Kidney (tissue), 14 donors: ENCODE results near the gene ACKR3. TPM values are rescaled to one million over a fixed set of nuclear protein-coding genes. Genes with fewer than 3 reads are reported as not detected.

Source experiments
- DNase-seq, 5 donors: peaks; one replicate each; pipeline ENCODE4 v3.0.0-alpha.2; 2013 to 2020
- FAIRE-seq: peaks from 2 replicates; lab custom pipeline; 2012; peaks lifted over from hg19 to GRCh38; lab: Jason Lieb, UNC
- H3K27ac ChIP-seq, 2 donors: one replicate each; pipeline ENCODE4 v1.7.0; 2013; ENCODE audit warnings: low read depth in 2 of 2, low read length in 2 of 2, inconsistent platforms in 1 of 2
- H3K27me3 ChIP-seq: one replicate; pipeline ENCODE4 v1.7.1; 2013; ENCODE audit warnings: low read length, inconsistent platforms; ENCODE audit not compliant: control insufficient read depth, insufficient read depth
- H3K36me3 ChIP-seq, 3 donors: one replicate each; pipeline versions ENCODE4 v1.7.0 to v1.7.1; 2013; ENCODE audit warnings: low read length in 3 of 3, control low read depth in 1 of 3, inconsistent platforms in 1 of 3; ENCODE audit not compliant: insufficient read depth in 3 of 3, control insufficient read depth in 2 of 3
- H3K4me1 ChIP-seq, 3 donors: one replicate each; pipeline versions ENCODE4 v1.7.0 to v1.7.1; 2013; ENCODE audit warnings: low read length in 3 of 3, inconsistent platforms in 1 of 3, low read depth in 1 of 3; ENCODE audit not compliant: control insufficient read depth in 2 of 3, insufficient read depth in 2 of 3
- H3K4me3 ChIP-seq, 3 donors: one replicate each; pipeline versions ENCODE4 v1.7.0 to v1.8.1; 2013; ENCODE audit warnings: low read length in 3 of 3, control low read depth in 1 of 3, inconsistent platforms in 1 of 3
- H3K9ac ChIP-seq, 3 donors: one replicate each; pipeline versions ENCODE4 v1.7.0 to v1.7.1; 2013; ENCODE audit warnings: low read length in 3 of 3, control low read depth in 1 of 3, inconsistent platforms in 1 of 3
- H3K9me3 ChIP-seq, 3 donors: one replicate each; pipeline versions ENCODE4 v1.7.0 to v1.7.1; 2013; ENCODE audit warnings: low read length in 3 of 3, control low read depth in 1 of 3, inconsistent platforms in 1 of 3; ENCODE audit not compliant: control insufficient read depth in 2 of 3, insufficient read depth in 1 of 3
- CTCF ChIP-seq: IDR thresholded peaks from 3 replicates; pipeline ENCODE4 v1.5.1; 2012; ENCODE audit warnings: mild to moderate bottlenecking, moderate library complexity, borderline replicate concordance; ENCODE audit not compliant: insufficient read depth; ENCODE audit errors: extremely low read depth
- intact Hi-C: fragments of 100-400 bp; cut with DNase I; formaldehyde crosslinking; loops from one replicate; pipeline ENCODE4 v1.11.1; 2022
- polyA plus RNA-seq: library from polyadenylated mRNA; stranded (reverse); fragments of 350-450 nt; fragmentation: Illumina TruSeq; extraction: RNeasy Lipid Tissue Mini Kit (QIAGEN cat#74804); gene quantifications from one replicate; pipeline ENCODE4 v1.2.3, GENCODE V29; 2014; ENCODE audit warnings: low read depth, low replicate concordance; ENCODE audit not compliant: insufficient read depth
- total RNA-seq: library from RNA; stranded (reverse); fragmentation: NEBNext Ultra II Directional; extraction: Animal tissue kit (Norgen Biotek cat#: 25700); gene quantifications from one replicate; pipeline ENCODE4 v1.2.1, GENCODE V29; 2021
- donor health status: control.
- donor health status: control.
- donor health status: control.
- donor health status: control.
- donor health status: control.
- donor health status: DM: yes; HTN: yes; CAD: no.
- donor health status: Normal renal cell carcinoma (clear cell type).

ACKR3 gene
- total and polyA plus RNA-seq, 2 donors from 2014 or later = 6.9 to 8.7 TPM

GRCh38 chr2:236558993-236559978 is 10.3 kb upstream of the ACKR3 start:
- no peak for FAIRE-seq
- no peaks in the 10 kb centered on the region for H3K27me3 ChIP-seq
- intact Hi-C loops = no loop called here
- H3K9me3 ChIP-seq = peaks cover 0 to 4% (median 0%) of the 10 kb centered on the region in 3 donors
- no peak overlapping the region for H3K9ac ChIP-seq
- H3K4me3 ChIP-seq = no peak overlapping the region
- no peak for DNase-seq
- H3K4me1 ChIP-seq = no peaks in the 10 kb centered on the region
- no peaks in the 10 kb centered on the region for H3K36me3 ChIP-seq
- no peak for TF ChIP-seq CTCF
- H3K27ac ChIP-seq = no peak overlapping the region

- intact Hi-C loops = no loop called here
- DNase-seq (no peak), FAIRE-seq (peak; percentile 17)
- Histone ChIP-seq H3K27ac (no peak overlapping the region), H3K4me1 (peaks cover 0 to 5% (median 0%) of the 10 kb centered on the region in 3 donors), H3K27me3 (no peaks in the 10 kb centered on the region), H3K36me3 (no peaks in the 10 kb centered on the region), H3K9me3 (no peaks in the 10 kb centered on the region), H3K4me3 (no peak overlapping the region), H3K9ac (no peak overlapping the region)
- TF ChIP-seq CTCF = no peak
Observed at GRCh38 chr2:236561874-236562273, 7.8 kb upstream of the ACKR3 start.

DNA sequence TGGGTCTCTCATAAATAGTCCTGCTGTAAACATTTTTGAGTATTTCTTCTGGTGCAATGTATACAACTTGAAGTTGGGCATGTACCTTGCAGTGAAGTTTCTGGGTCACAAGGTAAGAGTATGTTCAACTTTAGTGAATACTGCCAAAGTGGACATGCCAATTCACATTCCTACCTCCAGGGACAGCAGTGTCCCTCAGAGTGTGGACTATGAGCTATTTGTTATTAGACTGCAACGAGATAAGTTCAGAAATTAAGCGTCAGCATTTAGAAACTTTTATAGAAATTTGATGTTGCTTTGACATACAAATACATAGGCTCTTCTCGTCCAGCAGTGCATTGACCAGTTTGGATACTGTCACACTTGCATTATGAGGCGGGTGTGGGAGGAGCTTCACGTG is 7.2 kb upstream of the ACKR3 start:
- no peak overlapping the region for H3K27ac ChIP-seq
- H3K4me1 ChIP-seq = peaks cover 0 to 8% (median 0%) of the 10 kb centered on the region in 3 donors
- intact Hi-C loops = no loop called here
- H3K9me3 ChIP-seq = no peaks in the 10 kb centered on the region
- H3K36me3 ChIP-seq = no peaks in the 10 kb centered on the region
- TF ChIP-seq CTCF = peak; percentile 85
- no peak overlapping the region for H3K4me3 ChIP-seq
- peak in 2 of 5 donors; percentile 20 to 55 for DNase-seq
- no peak overlapping the region for H3K9ac ChIP-seq
- peak; percentile 15 for FAIRE-seq
- no peaks in the 10 kb centered on the region for H3K27me3 ChIP-seq
